ENCODE data around the gene USP5.

Gene USP5

GRCh38 chr12:6822426-6823135 is 29.4 kb upstream of the USP5 start:
- TF ChIP-seq GATA3 (IDR thresholded peaks at IDR 0.05; ENCODE audit: low read depth, low read length) (no peak), GATA2 (IDR thresholded peaks at IDR 0.05; ENCODE audit: low read depth, low read length) (no peak)

GRCh38 chr12:6823182-6824084 is 28.5 kb upstream of the USP5 start:
- no peak for TF ChIP-seq GATA2 (IDR thresholded peaks at IDR 0.05; ENCODE audit: low read depth, low read length)
- no peak for TF ChIP-seq GATA3 (IDR thresholded peaks at IDR 0.05; ENCODE audit: low read depth, low read length)

- no peak for TF ChIP-seq GATA2 (IDR thresholded peaks at IDR 0.05; ENCODE audit: low read depth, low read length)
- TF ChIP-seq GATA3 (IDR thresholded peaks at IDR 0.05; ENCODE audit: low read depth, low read length) = no peak
These were observed 27.7 kb upstream of the USP5 start for GRCh38 chr12:6824085-6824775.

GRCh38 chr12:6824901-6825381 is 27.0 kb upstream of the USP5 start:
- TF ChIP-seq GATA2 (IDR thresholded peaks at IDR 0.05; ENCODE audit: low read depth, low read length) = no peak
- TF ChIP-seq GATA3 (IDR thresholded peaks at IDR 0.05; ENCODE audit: low read depth, low read length) = no peak

- TF ChIP-seq GATA3 (IDR thresholded peaks at IDR 0.05; ENCODE audit: low read depth, low read length) (no peak), GATA2 (IDR thresholded peaks at IDR 0.05; ENCODE audit: low read depth, low read length) (no peak)
These were observed 26.4 kb upstream of the USP5 start for GRCh38 chr12:6825398-6826124.

- TF ChIP-seq GATA2 (IDR thresholded peaks at IDR 0.05; ENCODE audit: low read depth, low read length) = no peak
- TF ChIP-seq GATA3 (IDR thresholded peaks at IDR 0.05; ENCODE audit: low read depth, low read length) = no peak
These were observed 25.7 kb upstream of the USP5 start for GRCh38 chr12:6826125-6826733.

- TF ChIP-seq GATA3 (IDR thresholded peaks at IDR 0.05; ENCODE audit: low read depth, low read length) (no peak), GATA2 (IDR thresholded peaks at IDR 0.05; ENCODE audit: low read depth, low read length) (no peak)
These were observed 25.1 kb upstream of the USP5 start for GRCh38 chr12:6826734-6827436.

GRCh38 chr12:6827437-6827911 is 24.5 kb upstream of the USP5 start:
- TF ChIP-seq GATA2 (IDR thresholded peaks at IDR 0.05; ENCODE audit: low read depth, low read length) (no peak), GATA3 (IDR thresholded peaks at IDR 0.05; ENCODE audit: low read depth, low read length) (no peak)

GRCh38 chr12:6827982-6828780 is 23.8 kb upstream of the USP5 start, which contains the start of gene P3H3:
TSS of gene P3H3 (plus strand) at chr12:6828407. CDS start at chr12:6828441, 34 bp downstream.
- TF ChIP-seq GATA2 (IDR thresholded peaks at IDR 0.05; ENCODE audit: low read depth, low read length) (no peak), GATA3 (IDR thresholded peaks at IDR 0.05; ENCODE audit: low read depth, low read length) (no peak)

GRCh38 chr12:6828781-6829535 is 23.0 kb upstream of the USP5 start:
- TF ChIP-seq GATA3 (IDR thresholded peaks at IDR 0.05; ENCODE audit: low read depth, low read length) = no peak
- TF ChIP-seq GATA2 (IDR thresholded peaks at IDR 0.05; ENCODE audit: low read depth, low read length) = no peak
